Measurements from ENCODE around the gene ALDH1A3. TPM values are rescaled to one million over a fixed set of nuclear protein-coding genes. Genes with fewer than 3 reads are reported as not detected.
A peak's percentile ranks its signal among the peaks of the same experiment; 100 is the strongest.

The ALDH1A3 gene
- total RNA-seq, 1 donor from 2014 or later, result 10.9 TPM

DNA sequence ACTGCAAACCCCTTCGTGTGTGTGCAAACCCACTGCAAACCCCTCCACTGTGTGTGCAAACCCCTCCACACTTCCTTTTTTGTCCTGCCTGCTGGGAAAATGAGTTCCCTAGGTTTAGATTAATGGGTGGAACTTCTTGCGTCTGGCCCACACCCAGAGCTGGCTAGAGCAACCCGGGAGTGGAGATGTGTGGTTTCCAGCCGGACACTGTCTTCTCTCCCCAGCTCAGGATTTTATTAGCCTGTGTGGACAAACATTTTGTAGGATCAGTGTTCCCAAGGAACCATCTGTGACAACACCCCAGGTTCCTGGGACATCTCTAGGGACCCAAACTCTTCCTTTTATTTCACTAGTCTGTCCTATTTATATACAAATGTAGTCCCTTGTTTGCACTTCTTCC is 29.9 kb downstream of the ALDH1A3 start:
- intact Hi-C loops (cut with DNase I), result loop anchor here (10.0 kb wide), 1 partner anchor 735 kb away; no protein-coding TSS in a partner anchor
- H3K27ac ChIP-seq, result no peak overlapping the region
- H3K36me3 ChIP-seq, result no peaks in the 10 kb centered on the region
- no peaks in the 10 kb centered on the region for H3K4me1 ChIP-seq
- no peak overlapping the region for H3K4me3 ChIP-seq
- no peaks in the 10 kb centered on the region for H3K27me3 ChIP-seq
- no peak for TF ChIP-seq CTCF (IDR thresholded peaks at IDR 0.05)
- peak in 1 of 2 donors; percentile 37 for DNase-seq (ENCODE audit: low spot score in 2 of 2)
- H3K9me3 ChIP-seq, result no peaks in the 10 kb centered on the region

- no peaks in the 10 kb centered on the region for H3K4me1 ChIP-seq
- H3K4me3 ChIP-seq, result no peak overlapping the region
- no peaks in the 10 kb centered on the region for H3K27me3 ChIP-seq
- TF ChIP-seq CTCF (IDR thresholded peaks at IDR 0.05), result no peak
- intact Hi-C loops (cut with DNase I), result loop anchor here (10.0 kb wide), 1 partner anchor 735 kb away; no protein-coding TSS in a partner anchor
- peak in 1 of 2 donors; percentile 38 for DNase-seq (ENCODE audit: low spot score in 2 of 2)
- H3K27ac ChIP-seq, result no peak overlapping the region
- no peaks in the 10 kb centered on the region for H3K9me3 ChIP-seq
- H3K36me3 ChIP-seq, result no peaks in the 10 kb centered on the region
Observed at GRCh38 chr15:100909989-100910955, 30.6 kb downstream of the ALDH1A3 start.

DNA sequence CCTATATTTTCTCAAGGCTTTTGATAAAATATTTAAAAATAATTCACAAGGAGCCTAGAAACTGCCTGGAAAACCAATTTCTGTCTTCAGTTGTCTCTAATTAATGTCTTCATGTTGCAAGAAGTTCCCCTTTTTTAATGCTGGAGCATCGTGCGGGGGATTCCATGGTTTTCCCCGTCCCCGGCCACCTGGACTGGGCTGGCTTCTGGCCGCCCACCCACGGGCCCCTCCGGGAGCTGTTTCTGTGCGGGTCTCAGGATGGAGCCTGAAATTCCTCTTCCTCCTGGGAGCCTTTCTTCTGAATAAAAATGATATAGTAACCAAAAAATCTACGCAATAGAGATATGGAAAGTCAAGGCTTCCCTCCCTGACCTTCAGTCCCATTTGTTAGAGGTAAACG is 31.5 kb downstream of the ALDH1A3 start:
- Histone ChIP-seq H3K27ac (no peak overlapping the region), H3K27me3 (no peaks in the 10 kb centered on the region), H3K4me1 (no peaks in the 10 kb centered on the region), H3K4me3 (no peak overlapping the region), H3K36me3 (no peaks in the 10 kb centered on the region), H3K9me3 (no peaks in the 10 kb centered on the region)
- intact Hi-C loops (cut with DNase I), result no loop called here
- no peak for DNase-seq (ENCODE audit: low spot score in 2 of 2)
- TF ChIP-seq CTCF (IDR thresholded peaks at IDR 0.05), result no peak

DNA sequence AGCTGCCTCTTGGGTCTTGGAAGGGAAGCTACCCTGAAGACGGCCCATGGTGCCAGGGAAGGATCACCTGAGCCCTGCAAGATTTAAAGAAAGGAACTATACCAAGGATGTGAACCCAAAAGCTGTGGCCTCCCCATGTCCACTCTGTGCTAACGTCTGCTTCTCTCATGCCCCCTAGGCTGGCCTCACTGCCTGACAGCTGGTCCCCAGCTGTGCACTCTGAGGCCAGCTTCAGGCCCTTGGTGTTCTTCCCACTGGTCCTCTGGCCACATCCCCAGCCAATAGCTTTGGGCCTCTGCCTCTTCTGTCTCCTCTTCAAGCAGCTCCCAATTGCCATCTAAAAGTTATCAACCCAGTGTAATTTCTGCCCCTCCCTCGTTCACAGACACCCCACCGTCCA is 34.3 kb downstream of the ALDH1A3 start:
- TF ChIP-seq CTCF (IDR thresholded peaks at IDR 0.05), result no peak
- Histone ChIP-seq H3K27ac (no peak overlapping the region), H3K4me1 (peaks cover 0 to 3% of the 10 kb centered on the region in 2 donors), H3K36me3 (no peaks in the 10 kb centered on the region), H3K4me3 (no peak overlapping the region), H3K27me3 (no peaks in the 10 kb centered on the region), H3K9me3 (no peaks in the 10 kb centered on the region)
- no peak for DNase-seq (ENCODE audit: low spot score in 2 of 2)
- intact Hi-C loops (cut with DNase I), result no loop called here

DNA sequence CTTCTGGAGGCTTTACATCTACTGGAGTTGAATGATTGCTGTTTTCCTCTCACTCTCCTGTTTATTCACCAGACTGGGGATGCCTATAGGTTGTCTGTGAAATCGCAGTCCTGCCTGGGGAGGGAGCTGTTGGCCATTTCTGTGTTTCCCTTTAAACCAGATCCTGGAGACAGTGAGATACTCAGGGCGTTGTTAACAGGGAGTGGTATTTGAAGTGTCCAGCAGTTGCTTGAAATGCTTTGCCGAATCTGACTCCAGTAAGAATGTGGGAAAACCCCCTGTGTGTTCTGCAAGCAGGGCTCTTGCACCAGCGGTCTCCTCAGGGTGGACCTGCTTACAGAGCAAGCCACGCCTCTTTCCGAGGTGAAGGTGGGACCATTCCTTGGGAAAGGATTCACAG is 35.2 kb downstream of the ALDH1A3 start:
- intact Hi-C loops (cut with DNase I), result loop anchor here (5.0 kb wide), 2 partner anchors 342 to 362 kb away; partner anchors contain the start of gene SELENOS
- no peaks in the 10 kb centered on the region for H3K27me3 ChIP-seq
- no peaks in the 10 kb centered on the region for H3K9me3 ChIP-seq
- no peaks in the 10 kb centered on the region for H3K36me3 ChIP-seq
- H3K4me3 ChIP-seq, result no peak overlapping the region
- H3K4me1 ChIP-seq, result peaks cover 0 to 3% of the 10 kb centered on the region in 2 donors
- DNase-seq (ENCODE audit: low spot score in 2 of 2), result no peak
- no peak overlapping the region for H3K27ac ChIP-seq
- no peak for TF ChIP-seq CTCF (IDR thresholded peaks at IDR 0.05)

Measured in ascending aorta (tissue), 2 donors.